HCT116 (cell line): ENCODE measurements around the gene SIGLECL1. TPM values are rescaled to one million over a fixed set of nuclear protein-coding genes. Genes with fewer than 3 reads are reported as not detected.

Source experiments
- ATAC-seq: fragments of 200-7000 bp; cut with Tn5 transposase; 2 replicates; pipeline ENCODE4 v1.9.1; 2020; ENCODE audit warnings: mild to moderate bottlenecking, moderate library complexity
- BruUV-seq: library from RNA; stranded (reverse); fragments of 400-500 nt; replicated peaks from 2 replicates; lab custom pipeline; 2021; lab: Mats Ljungman, UMichigan
- CTCF ChIA-PET: fragments of 300-600 bp; sonication (Branson Sonifier 250); formaldehyde crosslinking; loops from one replicate; lab custom pipeline; 2021; ENCODE audit warnings: antibody characterized with exemption; lab: Charles Lee
- POLR2A ChIA-PET: fragments of 300-600, 350-600 bp; sonication (Branson Sonifier 250); formaldehyde crosslinking; loops from one replicate; lab custom pipeline; 2021; ENCODE audit warnings: antibody characterized with exemption; lab: Charles Lee
- RAD21 ChIA-PET, 2 experiments: fragments of 300-600 bp; sonication (Branson Sonifier 250); formaldehyde crosslinking; loops; one replicate each; lab custom pipeline; 2023; ENCODE audit warnings: low total read pairs in 2 of 2; ENCODE audit not compliant: uncharacterized antibody in 2 of 2, unreplicated experiment in 2 of 2, low non-redundant PET in 1 of 2; lab: Charles Lee
- DNase-seq: peaks from one replicate; pipeline ENCODE4 v3.0.0-alpha.2; 2010; ENCODE audit warnings: low read depth, low spot score
- H2AFZ ChIP-seq: fragments of 200-600 bp; shearing (Covaris generic), sonication (generic); 2 replicates; pipeline ENCODE4 v1.6.1; 2017; ENCODE audit warnings: low read depth, mixed run types, mixed read lengths, antibody characterized with exemption, low read length; ENCODE audit not compliant: poor library complexity, severe bottlenecking
- H3K27ac ChIP-seq: 2 replicates; pipeline ENCODE4 v1.5.1; 2012; ENCODE audit warnings: low read depth, low read length
- H3K27me3 ChIP-seq: fragments of 200-600 bp; sonication (generic); 2 replicates; pipeline ENCODE4 v1.6.1; 2016; ENCODE audit warnings: mixed run types, low read length, mixed read lengths; ENCODE audit not compliant: insufficient read depth
- H3K36me3 ChIP-seq, 2 experiments: fragments of 200-500 bp in 1 of 2; fragments of 200-600 bp in 1 of 2; sonication (Bioruptor generic) in 1 of 2; sonication (generic) in 1 of 2; 2 replicates each; pipeline versions ENCODE4 v1.5.1 to v1.6.1; 2014 to 2016; ENCODE audit warnings: low read length in 2 of 2, inconsistent platforms in 1 of 2, mixed read lengths in 1 of 2, mixed run types in 1 of 2; ENCODE audit not compliant: insufficient read depth in 2 of 2, control insufficient read depth in 1 of 2
- H3K4me1 ChIP-seq, 2 experiments: fragments of 200-600 bp in 1 of 2; sonication (generic) in 1 of 2; 2 replicates each; pipeline versions ENCODE4 v1.5.1 to v1.6.1; 2012 to 2017; ENCODE audit warnings: low read length in 2 of 2, inconsistent platforms in 1 of 2, mild to moderate bottlenecking in 1 of 2, mixed read lengths in 1 of 2, mixed run types in 1 of 2, moderate library complexity in 1 of 2; ENCODE audit not compliant: insufficient read depth in 2 of 2, control insufficient read depth in 1 of 2
- H3K4me2 ChIP-seq: fragments of 200-600 bp; sonication (generic); 2 replicates; pipeline ENCODE4 v1.6.1; 2017; ENCODE audit warnings: mixed run types, low read length, mixed read lengths
- H3K4me3 ChIP-seq, 2 experiments: fragments of 200-600 bp in 1 of 2; sonication (generic) in 1 of 2; replicated peaks in 1 of 2; 2 replicates each; pipeline ENCODE4 v1.5.1; 2011 to 2016; ENCODE audit warnings: low read length in 2 of 2, control low read depth in 1 of 2, low read depth in 1 of 2, mild to moderate bottlenecking in 1 of 2, mixed read lengths in 1 of 2, mixed run types in 1 of 2
- H3K79me2 ChIP-seq: fragments of 200-600 bp; sonication (generic); 2 replicates; pipeline ENCODE4 v1.6.1; 2017; ENCODE audit warnings: mild to moderate bottlenecking, mixed run types, low read length, moderate library complexity, mixed read lengths; ENCODE audit not compliant: insufficient read depth
- H3K9ac ChIP-seq: fragments of 200-600 bp; sonication (generic); 2 replicates; pipeline ENCODE4 v1.6.1; 2016; ENCODE audit warnings: low read length, mixed read lengths
- H3K9me2 ChIP-seq: fragments of 200-600 bp; sonication (generic), shearing (Covaris generic); 2 replicates; pipeline ENCODE4 v1.6.1; 2017; ENCODE audit warnings: mixed run types, mild to moderate bottlenecking, moderate library complexity; ENCODE audit not compliant: insufficient read depth
- H3K9me3 ChIP-seq, 2 experiments: fragments of 200-500 bp in 1 of 2; fragments of 200-600 bp in 1 of 2; sonication (Bioruptor generic) in 1 of 2; sonication (generic) in 1 of 2; 2 replicates each; pipeline ENCODE4 v1.6.1; 2014 to 2017; ENCODE audit warnings: low read length in 2 of 2, mixed read lengths in 2 of 2, inconsistent platforms in 1 of 2, low read depth in 1 of 2, mild to moderate bottlenecking in 1 of 2, mixed run types in 1 of 2, moderate library complexity in 1 of 2; ENCODE audit not compliant: control insufficient read depth in 1 of 2, insufficient read depth in 1 of 2
- H4K20me1 ChIP-seq: fragments of 200-600 bp; sonication (generic), shearing (Covaris generic); 2 replicates; pipeline ENCODE4 v1.6.1; 2017; ENCODE audit warnings: mixed run types, mild to moderate bottlenecking, moderate library complexity; ENCODE audit not compliant: insufficient read depth
- CBX3 ChIP-seq: IDR thresholded peaks from 2 replicates; pipeline ENCODE4 v1.6.1; 2012; ENCODE audit warnings: low read depth
- CEBPB ChIP-seq: IDR thresholded peaks from 2 replicates; pipeline ENCODE4 v1.6.1; 2012; ENCODE audit warnings: low read depth
- EGR1 ChIP-seq: IDR thresholded peaks from 2 replicates; pipeline ENCODE4 v1.6.1; 2012; ENCODE audit warnings: low read depth
- ELF1 ChIP-seq: IDR thresholded peaks from 2 replicates; pipeline ENCODE4 v1.6.1; 2012; ENCODE audit warnings: low read depth, borderline replicate concordance
- EZH2 ChIP-seq: fragments of 200-600 bp; sonication (generic); IDR thresholded peaks from 2 replicates; pipeline ENCODE4 v1.6.1; 2017; ENCODE audit warnings: antibody characterized with exemption, mixed run types
- FOSL1 ChIP-seq: IDR thresholded peaks from 2 replicates; pipeline ENCODE4 v1.6.1; 2012; ENCODE audit warnings: low read depth
- JUND ChIP-seq: IDR thresholded peaks from 2 replicates; pipeline ENCODE4 v1.6.1; 2012
- POLR2AphosphoS5 ChIP-seq: IDR thresholded peaks from 2 replicates; pipeline ENCODE4 v1.6.1; 2011; ENCODE audit warnings: mild to moderate bottlenecking, low read depth, low read length, moderate library complexity
- RAD21 ChIP-seq: IDR thresholded peaks from 2 replicates; pipeline ENCODE4 v1.6.1; 2012; ENCODE audit warnings: low read depth, mild to moderate bottlenecking
- SP1 ChIP-seq: IDR thresholded peaks from 2 replicates; pipeline ENCODE4 v1.6.1; 2012; ENCODE audit warnings: low read depth
- SRF ChIP-seq: IDR thresholded peaks from 2 replicates; pipeline ENCODE4 v1.6.1; 2012; ENCODE audit warnings: low read depth
- TCF7L2 ChIP-seq: IDR thresholded peaks from 2 replicates; pipeline ENCODE4 v1.7.0; 2011; ENCODE audit warnings: borderline replicate concordance, inconsistent platforms; ENCODE audit not compliant: insufficient read depth, insufficient read length; ENCODE audit errors: extremely low read depth
- ZFX ChIP-seq: fragments of 450-650 bp; IDR thresholded peaks from 2 replicates; pipeline ENCODE4 v1.6.1; 2017
- intact Hi-C: fragments of 100-400 bp; cut with micrococcal nuclease; formaldehyde crosslinking; loops from 2 replicates; pipeline ENCODE4 v1.10.0; 2022
- total RNA-seq: library from RNA; stranded (reverse); gene quantifications from one replicate; pipeline ENCODE4 v1.2.1, GENCODE V29; 2021; ENCODE audit not compliant: unreplicated experiment
- TF ChIP-seq, protein P1 (sequence below), 3 experiments: fragments of 200-600 bp in 1 of 3; sonication (generic) in 1 of 3; IDR thresholded peaks in 2 of 3; conservative IDR thresholded peaks in 1 of 3; 2 replicates each; pipeline ENCODE4 v1.5.1; 2012 to 2017; ENCODE audit warnings: low read depth in 2 of 3, low read length in 2 of 3, antibody characterized with exemption in 1 of 3, borderline replicate concordance in 1 of 3, control low read depth in 1 of 3, mild to moderate bottlenecking in 1 of 3, mixed read lengths in 1 of 3, mixed run types in 1 of 3, moderate library complexity in 1 of 3; ENCODE audit not compliant: insufficient read depth in 1 of 3
- TF ChIP-seq, protein P2 (sequence below): IDR thresholded peaks from 2 replicates; pipeline ENCODE4 v1.6.1; 2011; ENCODE audit warnings: mild to moderate bottlenecking, low read length, moderate library complexity; ENCODE audit not compliant: insufficient replicate concordance; ENCODE audit errors: extremely low read depth
- TF ChIP-seq, protein P3 (sequence below): IDR thresholded peaks from 2 replicates; pipeline ENCODE4 v1.6.1; 2012
- TF ChIP-seq, protein P4 (sequence below): IDR thresholded peaks from 2 replicates; pipeline ENCODE4 v1.6.1; 2012

Gene SIGLECL1
- total RNA-seq, 1 experiment from 2014 or later, result not detected

DNA sequence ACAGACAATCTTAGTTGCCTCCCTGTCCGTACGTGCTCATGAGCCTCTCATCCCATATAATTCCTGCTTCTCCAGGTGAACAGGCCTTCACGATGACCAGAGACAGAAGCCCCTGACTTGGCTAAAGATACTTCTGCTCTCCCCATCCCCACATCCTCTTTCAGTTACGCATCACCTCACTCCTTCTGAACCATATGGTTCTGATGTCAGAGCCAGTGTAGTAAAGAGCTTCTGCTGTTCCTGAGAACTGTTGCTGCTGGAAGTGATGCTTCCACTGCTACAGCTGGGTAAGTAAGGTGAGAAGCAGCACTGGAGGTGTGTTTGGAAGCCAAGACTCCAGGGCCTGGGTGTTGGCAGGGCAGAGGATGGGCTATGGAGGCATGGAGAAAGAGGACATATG, 12.9 kb downstream of the SIGLECL1 start:
- Histone ChIP-seq H3K4me3 (no peak overlapping the region), H4K20me1 (no peaks in the 10 kb centered on the region), H3K27me3 (no peaks in the 10 kb centered on the region; the same call in 1 of the 2 replicates), H3K9me2 (no peaks in the 10 kb centered on the region)
- RAD21 ChIA-PET, result no interaction called here
- intact Hi-C loops, result no loop called here
- CTCF ChIA-PET, result no interaction called here
- TF ChIP-seq SRF (no peak), ZFX (no peak), EGR1 (no peak), JUND (no peak), CEBPB (no peak), RAD21 (no peak), FOSL1 (no peak), SP1 (no peak), TCF7L2 (no peak), CBX3 (no peak), EZH2 (no peak), ELF1 (no peak), POLR2AphosphoS5 (no peak)
- TF ChIP-seq, protein P1, sequence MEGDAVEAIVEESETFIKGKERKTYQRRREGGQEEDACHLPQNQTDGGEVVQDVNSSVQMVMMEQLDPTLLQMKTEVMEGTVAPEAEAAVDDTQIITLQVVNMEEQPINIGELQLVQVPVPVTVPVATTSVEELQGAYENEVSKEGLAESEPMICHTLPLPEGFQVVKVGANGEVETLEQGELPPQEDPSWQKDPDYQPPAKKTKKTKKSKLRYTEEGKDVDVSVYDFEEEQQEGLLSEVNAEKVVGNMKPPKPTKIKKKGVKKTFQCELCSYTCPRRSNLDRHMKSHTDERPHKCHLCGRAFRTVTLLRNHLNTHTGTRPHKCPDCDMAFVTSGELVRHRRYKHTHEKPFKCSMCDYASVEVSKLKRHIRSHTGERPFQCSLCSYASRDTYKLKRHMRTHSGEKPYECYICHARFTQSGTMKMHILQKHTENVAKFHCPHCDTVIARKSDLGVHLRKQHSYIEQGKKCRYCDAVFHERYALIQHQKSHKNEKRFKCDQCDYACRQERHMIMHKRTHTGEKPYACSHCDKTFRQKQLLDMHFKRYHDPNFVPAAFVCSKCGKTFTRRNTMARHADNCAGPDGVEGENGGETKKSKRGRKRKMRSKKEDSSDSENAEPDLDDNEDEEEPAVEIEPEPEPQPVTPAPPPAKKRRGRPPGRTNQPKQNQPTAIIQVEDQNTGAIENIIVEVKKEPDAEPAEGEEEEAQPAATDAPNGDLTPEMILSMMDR (IDR thresholded peaks at IDR 0.05 in 2 of 3, conservative IDR thresholded peaks at IDR 0.05 in 1 of 3; ENCODE audit: borderline replicate concordance in 1 of 3, insufficient read depth in 1 of 3, low read depth in 2 of 3, low read length in 2 of 3), result no peak
- TF ChIP-seq, protein P2, sequence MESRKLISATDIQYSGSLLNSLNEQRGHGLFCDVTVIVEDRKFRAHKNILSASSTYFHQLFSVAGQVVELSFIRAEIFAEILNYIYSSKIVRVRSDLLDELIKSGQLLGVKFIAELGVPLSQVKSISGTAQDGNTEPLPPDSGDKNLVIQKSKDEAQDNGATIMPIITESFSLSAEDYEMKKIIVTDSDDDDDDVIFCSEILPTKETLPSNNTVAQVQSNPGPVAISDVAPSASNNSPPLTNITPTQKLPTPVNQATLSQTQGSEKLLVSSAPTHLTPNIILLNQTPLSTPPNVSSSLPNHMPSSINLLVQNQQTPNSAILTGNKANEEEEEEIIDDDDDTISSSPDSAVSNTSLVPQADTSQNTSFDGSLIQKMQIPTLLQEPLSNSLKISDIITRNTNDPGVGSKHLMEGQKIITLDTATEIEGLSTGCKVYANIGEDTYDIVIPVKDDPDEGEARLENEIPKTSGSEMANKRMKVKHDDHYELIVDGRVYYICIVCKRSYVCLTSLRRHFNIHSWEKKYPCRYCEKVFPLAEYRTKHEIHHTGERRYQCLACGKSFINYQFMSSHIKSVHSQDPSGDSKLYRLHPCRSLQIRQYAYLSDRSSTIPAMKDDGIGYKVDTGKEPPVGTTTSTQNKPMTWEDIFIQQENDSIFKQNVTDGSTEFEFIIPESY, result no peak
- TF ChIP-seq, protein P3, sequence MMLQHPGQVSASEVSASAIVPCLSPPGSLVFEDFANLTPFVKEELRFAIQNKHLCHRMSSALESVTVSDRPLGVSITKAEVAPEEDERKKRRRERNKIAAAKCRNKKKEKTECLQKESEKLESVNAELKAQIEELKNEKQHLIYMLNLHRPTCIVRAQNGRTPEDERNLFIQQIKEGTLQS, result no peak
- TF ChIP-seq, protein P4, sequence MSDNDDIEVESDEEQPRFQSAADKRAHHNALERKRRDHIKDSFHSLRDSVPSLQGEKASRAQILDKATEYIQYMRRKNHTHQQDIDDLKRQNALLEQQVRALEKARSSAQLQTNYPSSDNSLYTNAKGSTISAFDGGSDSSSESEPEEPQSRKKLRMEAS, result no peak
- TF ChIP-seq, all 23 proteins: peak for 0
- POLR2A ChIA-PET, result no interaction called here
- Histone ChIP-seq H3K27ac (no peak overlapping the region), H3K4me1 (no peaks in the 10 kb centered on the region), H3K9ac (no peak overlapping the region), H3K4me2 (no peak overlapping the region), H3K9me3 (no peaks in the 10 kb centered on the region), H2AFZ (no peak overlapping the region), H3K79me2 (no peaks in the 10 kb centered on the region), H3K36me3 (no peaks in the 10 kb centered on the region)
- no TSS peak for BruUV-seq
- ATAC-seq, result no peak
- DNase-seq, result no peak
